Measurements from ENCODE around the gene NLRC5. TPM values are rescaled to one million over a fixed set of nuclear protein-coding genes. Genes with fewer than 3 reads are reported as not detected.
A peak's percentile ranks its signal among the peaks of the same experiment; 100 is the strongest.

NLRC5 gene
- total RNA-seq, 4 donors from 2014 or later, result 14.4 to 22.5 (median 16.6) TPM

- no peaks in the 10 kb centered on the region for H3K36me3 ChIP-seq
- no peak for DNase-seq (ENCODE audit: extremely low spot score)
- peaks cover 15 to 40% (median 29%) of the 10 kb centered on the region in 4 donors for H3K4me1 ChIP-seq
- intact Hi-C loops (cut with DNase I), result loop anchor here (5.0 to 10.0 kb wide), 3 partner anchors 153 to 331 kb away; partner anchors contain the start of gene ARL2BP
- 14% methylated on average over 19 of the region's 24 CpGs for WGBS
- H3K27me3 ChIP-seq, result no peaks in the 10 kb centered on the region
- H3K9me3 ChIP-seq, result no peaks in the 10 kb centered on the region
- peak overlapping the region; percentile 81 to 88 (median 84) for H3K27ac ChIP-seq (replicated peaks in 1 of 4)
- TF ChIP-seq POLR2A (IDR thresholded peaks at IDR 0.05; ENCODE audit: low read depth), result no peak
- TF ChIP-seq CTCF (IDR thresholded peaks at IDR 0.05), result no peak
- no peak for TF ChIP-seq POLR2AphosphoS5 (IDR thresholded peaks at IDR 0.05)
- TF ChIP-seq EP300 (IDR thresholded peaks at IDR 0.05), result no peak
- H3K4me3 ChIP-seq, result peak overlapping the region; percentile 75 to 99 (median 87)
Observed at GRCh38 chr16:57091200-57091974, 102.0 kb downstream of the NLRC5 start.

GRCh38 chr16:57091975-57092785 lies 102.8 kb downstream of the NLRC5 start, which contains the start of gene CPNE2:
Gene CPNE2 (plus strand): TSS chr16:57092583. CDS start chr16:57110743, 18,160 bp downstream.
- WGBS, result 0% methylated on average over 12 of the region's 100 CpGs
- no peak for DNase-seq (ENCODE audit: extremely low spot score)
- peak in 1 of 3 experiments; percentile 11 for TF ChIP-seq CTCF (IDR thresholded peaks at IDR 0.05)
- TF ChIP-seq POLR2A (IDR thresholded peaks at IDR 0.05; ENCODE audit: low read depth), result no peak
- TF ChIP-seq POLR2AphosphoS5 (IDR thresholded peaks at IDR 0.05), result peak in 1 of 2 donors; percentile 51
- Histone ChIP-seq H3K4me1 (peaks cover 15 to 40% (median 29%) of the 10 kb centered on the region in 4 donors), H3K4me3 (peak within 1 kb of the TSS; percentile 75 to 99 (median 87)), H3K27ac (replicated peaks in 1 of 4) (peak within 1 kb of the TSS; percentile 81 to 88 (median 84)), H3K36me3 (no peaks in the 10 kb centered on the region), H3K27me3 (no peaks in the 10 kb centered on the region), H3K9me3 (no peaks in the 10 kb centered on the region)
- intact Hi-C loops (cut with DNase I), result loop anchor here (5.0 to 10.0 kb wide), 3 partner anchors 153 to 330 kb away; partner anchors contain the start of gene ARL2BP

DNA sequence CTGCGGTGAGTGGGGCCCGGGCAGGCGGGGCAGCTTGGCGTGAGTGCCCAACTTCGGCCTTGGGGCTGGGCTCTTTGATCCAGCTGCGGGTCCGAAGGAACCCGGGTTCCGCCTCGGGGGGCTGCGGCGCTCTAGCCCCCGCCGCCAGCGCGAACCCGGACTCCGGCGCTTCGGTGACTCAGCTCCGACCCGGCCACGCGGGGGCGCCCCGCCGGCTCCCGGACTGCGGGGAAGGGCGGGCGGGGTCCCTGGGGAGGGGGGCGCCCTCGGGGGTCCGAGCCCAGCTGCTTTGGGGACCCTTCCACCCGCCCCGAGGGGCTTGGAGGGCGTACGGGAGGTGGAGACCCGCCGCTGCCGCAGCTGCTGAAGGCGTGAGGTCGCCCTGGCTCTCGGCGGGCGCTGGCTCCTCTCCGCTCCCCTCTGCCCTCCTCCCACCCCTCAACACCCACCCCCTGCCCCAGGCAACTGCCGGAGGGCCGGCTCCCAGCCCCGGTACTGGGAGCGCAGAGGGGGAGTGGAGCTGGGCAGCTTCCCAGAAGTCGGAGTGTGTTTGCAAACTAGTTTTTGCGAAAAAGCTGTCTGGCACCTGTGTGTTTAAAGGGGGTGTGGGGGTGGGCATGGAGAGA lies 103.5 kb downstream of the NLRC5 start:
- intact Hi-C loops (cut with DNase I), result loop anchor here (5.0 to 10.0 kb wide), 3 partner anchors 152 to 329 kb away; partner anchors contain the start of gene ARL2BP
- DNase-seq (ENCODE audit: extremely low spot score), result no peak

More for the DNA sequence above, 103.5 kb downstream of the NLRC5 start:
- H3K4me1 ChIP-seq, result peaks cover 15 to 40% (median 29%) of the 10 kb centered on the region in 4 donors
- TF ChIP-seq POLR2A (IDR thresholded peaks at IDR 0.05; ENCODE audit: low read depth), result no peak
- peak; percentile 55 to 71 (median 63) for TF ChIP-seq CTCF (IDR thresholded peaks at IDR 0.05)
- no peak for TF ChIP-seq EP300 (IDR thresholded peaks at IDR 0.05)
- TF ChIP-seq POLR2AphosphoS5 (IDR thresholded peaks at IDR 0.05), result no peak
- H3K27me3 ChIP-seq, result no peaks in the 10 kb centered on the region
- no peaks in the 10 kb centered on the region for H3K36me3 ChIP-seq
- no peaks in the 10 kb centered on the region for H3K9me3 ChIP-seq
- WGBS, result under 1% methylated on average over 36 of the region's 53 CpGs
- H3K4me3 ChIP-seq, result peak overlapping the region; percentile 75 to 99 (median 87)
- H3K27ac ChIP-seq (replicated peaks in 1 of 4), result peak overlapping the region; percentile 81 to 88 (median 84)

Data from esophagus muscularis mucosa (tissue), 4 donors.